GM12801 (cell line): ENCODE results near the gene KCNMA1.

Experiments used
- TF ChIP-seq, protein P1 (sequence below): IDR thresholded peaks from one replicate; pipeline ENCODE4 v1.5.1; 2011; ENCODE audit warnings: control low read depth; ENCODE audit not compliant: insufficient read length; ENCODE audit errors: extremely low read depth

The KCNMA1 gene

DNA sequence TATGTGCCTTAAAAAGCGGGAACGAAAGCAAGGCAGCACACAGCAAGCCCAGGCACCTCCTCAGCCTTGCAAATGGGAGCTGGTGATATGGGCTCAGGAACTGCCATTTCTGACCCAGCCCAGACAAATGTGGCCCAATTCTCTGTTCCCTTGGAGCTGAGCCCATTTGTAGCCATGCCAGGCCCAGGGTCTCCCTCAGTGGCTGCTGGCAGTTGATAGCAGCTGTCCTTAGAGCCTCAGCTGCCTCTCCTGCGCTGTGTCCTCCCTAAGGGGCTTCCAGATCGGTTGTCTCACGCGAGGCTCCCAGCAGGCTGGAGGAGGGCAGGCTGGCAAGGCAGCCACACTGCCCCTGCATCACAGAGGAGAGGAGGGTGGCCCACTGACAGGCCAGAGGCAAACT is 275.8 kb downstream of the KCNMA1 start:
- TF ChIP-seq, protein P1, sequence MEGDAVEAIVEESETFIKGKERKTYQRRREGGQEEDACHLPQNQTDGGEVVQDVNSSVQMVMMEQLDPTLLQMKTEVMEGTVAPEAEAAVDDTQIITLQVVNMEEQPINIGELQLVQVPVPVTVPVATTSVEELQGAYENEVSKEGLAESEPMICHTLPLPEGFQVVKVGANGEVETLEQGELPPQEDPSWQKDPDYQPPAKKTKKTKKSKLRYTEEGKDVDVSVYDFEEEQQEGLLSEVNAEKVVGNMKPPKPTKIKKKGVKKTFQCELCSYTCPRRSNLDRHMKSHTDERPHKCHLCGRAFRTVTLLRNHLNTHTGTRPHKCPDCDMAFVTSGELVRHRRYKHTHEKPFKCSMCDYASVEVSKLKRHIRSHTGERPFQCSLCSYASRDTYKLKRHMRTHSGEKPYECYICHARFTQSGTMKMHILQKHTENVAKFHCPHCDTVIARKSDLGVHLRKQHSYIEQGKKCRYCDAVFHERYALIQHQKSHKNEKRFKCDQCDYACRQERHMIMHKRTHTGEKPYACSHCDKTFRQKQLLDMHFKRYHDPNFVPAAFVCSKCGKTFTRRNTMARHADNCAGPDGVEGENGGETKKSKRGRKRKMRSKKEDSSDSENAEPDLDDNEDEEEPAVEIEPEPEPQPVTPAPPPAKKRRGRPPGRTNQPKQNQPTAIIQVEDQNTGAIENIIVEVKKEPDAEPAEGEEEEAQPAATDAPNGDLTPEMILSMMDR: no peak

DNA sequence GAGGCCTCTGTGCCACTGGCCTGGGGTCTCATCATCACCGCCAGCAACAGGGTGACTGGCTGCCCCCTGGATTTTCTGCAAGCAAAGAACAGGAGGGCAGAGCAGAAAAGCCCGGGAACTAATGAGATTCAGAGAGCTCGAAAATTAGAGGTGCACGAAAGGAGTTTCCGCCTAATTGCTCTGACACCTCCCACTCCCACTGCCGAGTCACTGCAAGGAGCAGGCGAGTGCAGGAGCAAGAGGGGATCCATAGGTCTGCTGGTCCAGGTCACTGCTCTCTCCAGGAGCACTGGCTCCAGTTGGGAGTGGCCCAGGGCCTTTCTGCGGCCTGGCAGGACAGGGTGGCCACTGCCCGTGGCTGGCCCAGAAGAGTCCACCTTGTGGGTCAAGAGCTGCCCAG is 276.2 kb downstream of the KCNMA1 start:
- TF ChIP-seq, protein P1: no peak

DNA sequence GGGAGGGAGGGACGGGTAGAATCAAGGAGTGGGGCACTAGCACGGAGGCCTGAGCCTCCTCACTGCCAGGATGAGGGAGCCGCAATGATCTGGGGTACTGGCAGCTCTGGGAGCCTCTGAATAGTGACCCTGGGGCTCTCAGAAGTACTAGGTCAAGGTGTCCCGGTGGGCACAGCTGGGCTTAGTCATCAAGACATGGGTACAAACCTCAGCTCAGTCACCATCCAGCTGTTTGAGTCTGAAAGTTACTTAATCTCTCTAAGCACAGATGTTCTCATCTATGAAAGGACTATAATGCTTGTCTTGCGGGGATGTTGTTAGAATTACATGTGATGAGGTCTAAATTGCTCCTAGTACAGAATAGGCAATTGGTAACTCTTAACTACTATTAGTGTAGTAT is 276.8 kb downstream of the KCNMA1 start:
- TF ChIP-seq, protein P1: no peak

DNA sequence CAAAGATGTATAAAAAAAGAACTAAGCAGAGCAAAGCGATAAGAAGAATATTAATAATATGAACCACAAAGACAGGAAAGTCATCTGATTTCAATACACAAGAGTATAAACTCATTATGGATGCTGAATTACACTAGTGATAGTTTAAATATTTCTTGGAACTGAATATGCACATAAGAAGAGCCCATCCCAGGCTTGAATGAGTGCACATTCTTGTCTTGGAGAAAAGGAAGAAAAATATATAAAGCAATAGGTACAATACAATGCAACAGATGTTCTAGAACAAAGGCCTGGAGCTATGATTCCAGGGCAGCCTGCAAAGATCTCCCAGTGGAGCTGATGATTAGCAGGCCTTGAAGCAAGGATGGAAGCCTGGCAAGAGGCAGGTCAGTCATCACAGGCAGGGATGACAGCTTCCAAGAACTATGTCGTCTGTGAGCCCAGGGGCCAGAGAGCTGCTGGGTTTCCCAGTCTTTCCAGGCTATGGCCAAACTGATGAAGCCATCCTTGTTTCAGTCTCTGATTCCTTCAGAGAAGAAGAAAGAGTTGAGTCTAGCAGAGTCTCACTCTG is 277.6 kb downstream of the KCNMA1 start:
- TF ChIP-seq, protein P1: no peak

DNA sequence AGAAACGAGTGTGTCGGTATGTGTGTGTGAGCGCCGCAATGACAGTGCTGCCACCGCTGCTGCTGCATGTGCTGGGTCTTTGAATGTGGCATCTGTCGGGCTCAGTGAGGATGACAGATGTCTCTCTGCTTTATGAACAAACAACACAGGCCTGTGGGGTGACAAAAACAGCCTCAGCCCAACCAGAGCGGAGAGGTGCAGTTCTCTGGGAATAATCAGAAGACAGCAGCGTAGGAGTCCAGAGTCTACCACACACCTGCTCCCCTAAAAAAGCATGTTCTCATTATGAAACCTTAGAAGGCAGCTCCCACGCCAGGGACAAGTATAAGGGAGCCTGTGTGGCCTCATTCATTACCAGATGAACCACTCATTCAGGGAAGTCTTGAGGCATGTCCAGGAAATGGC is 278.3 kb downstream of the KCNMA1 start:
- TF ChIP-seq, protein P1: no peak

DNA sequence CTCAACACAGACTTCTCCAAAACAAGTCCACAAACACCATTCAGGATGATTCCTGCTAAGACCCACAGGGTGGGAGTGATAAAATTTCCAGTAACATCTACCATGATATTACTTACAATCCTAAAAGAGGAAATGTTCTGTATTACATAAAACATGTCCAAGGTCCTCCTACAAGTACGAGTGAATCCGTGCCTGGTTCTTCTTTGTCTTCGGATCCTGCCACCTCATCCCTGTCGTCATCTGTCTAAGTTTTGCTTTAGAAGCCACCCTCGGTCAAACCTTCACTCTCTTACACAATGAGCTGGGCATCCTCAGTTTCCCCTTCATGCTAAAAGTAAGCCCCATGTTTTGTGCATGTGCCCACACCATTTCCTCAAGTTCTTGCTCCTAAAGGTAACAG is 279.0 kb downstream of the KCNMA1 start:
- TF ChIP-seq, protein P1: no peak

DNA sequence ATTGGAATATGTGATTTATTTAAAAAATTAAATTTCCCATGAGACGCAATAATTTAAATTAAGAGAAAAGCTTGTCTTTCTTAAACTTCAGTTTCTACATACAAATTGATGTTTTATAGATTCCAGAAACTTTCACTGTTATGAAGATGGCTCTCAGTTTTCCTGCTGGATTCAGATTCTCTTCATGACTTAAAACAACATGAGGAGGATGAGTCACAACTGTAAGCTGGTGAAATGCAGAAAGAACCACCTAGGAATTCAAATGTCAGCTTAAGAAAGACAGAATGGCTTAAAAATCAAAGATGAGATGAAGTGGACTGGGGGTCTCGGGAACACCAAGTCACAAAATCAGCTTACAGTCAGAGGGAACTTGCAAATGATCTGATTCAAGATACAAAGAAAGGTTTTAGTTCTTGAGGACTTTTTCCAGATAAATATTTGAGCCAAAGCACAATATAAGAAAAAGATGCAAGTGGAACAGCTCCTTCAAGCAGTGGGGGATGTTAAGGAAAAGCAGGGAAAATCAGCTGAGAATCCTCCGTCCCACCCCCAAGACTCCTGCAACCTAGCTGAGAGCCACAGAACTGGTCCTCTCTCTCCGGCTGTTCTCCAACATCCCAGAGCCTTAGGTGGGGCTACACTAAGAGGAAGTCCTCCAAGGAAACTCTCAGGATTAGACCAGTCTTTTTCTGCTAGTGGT is 279.8 kb downstream of the KCNMA1 start:
- TF ChIP-seq, protein P1: no peak

DNA sequence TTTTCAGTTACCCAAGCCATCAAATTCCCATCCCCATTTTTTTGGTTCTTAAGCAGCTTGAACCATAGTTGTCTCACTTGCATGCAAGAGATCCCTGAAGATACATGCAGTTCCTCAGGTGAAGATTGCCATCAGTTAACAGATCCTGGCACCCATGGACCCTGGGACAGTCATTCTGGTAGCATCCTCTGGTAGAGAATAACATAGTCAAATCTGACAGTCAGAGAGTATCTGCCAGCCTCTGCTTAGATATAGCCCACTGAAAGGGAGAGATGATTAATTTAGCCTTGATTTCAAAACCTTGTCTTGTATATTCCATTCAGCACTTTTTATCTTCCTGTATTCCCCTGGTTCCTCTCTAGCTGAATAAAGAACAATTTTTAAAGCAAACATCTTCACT is 280.4 kb downstream of the KCNMA1 start:
- TF ChIP-seq, protein P1: no peak
